ENCODE data around the gene CCDC40.

The CCDC40 gene

DNA sequence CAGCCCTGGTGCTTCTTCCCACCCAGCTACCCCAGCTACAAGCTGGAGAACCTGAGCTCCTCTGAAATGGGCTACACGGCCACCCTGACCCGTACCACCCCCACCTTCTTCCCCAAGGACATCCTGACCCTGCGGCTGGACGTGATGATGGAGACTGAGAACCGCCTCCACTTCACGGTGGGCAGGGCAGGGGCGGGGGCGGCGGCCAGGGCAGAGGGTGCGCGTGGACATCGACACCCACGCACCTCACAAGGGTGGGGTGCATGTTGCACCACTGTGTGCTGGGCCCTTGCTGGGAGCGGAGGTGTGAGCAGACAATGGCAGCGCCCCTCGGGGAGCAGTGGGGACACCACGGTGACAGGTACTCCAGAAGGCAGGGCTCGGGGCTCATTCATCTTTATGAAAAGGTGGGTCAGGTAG lies 68.5 kb downstream of the CCDC40 start:
- Mint-ChIP-seq H3K9me3 (no peaks in the 10 kb centered on the region), H3K27me3 (no peaks in the 10 kb centered on the region), H3K36me3 (ENCODE audit: insufficient read depth) (peaks cover 12% of the 10 kb centered on the region), H3K4me3 (no peak overlapping the region), H3K27ac (no peak overlapping the region), H3K4me1 (ENCODE audit: low read depth in 2 of 2) (peaks cover 16 to 20% of the 10 kb centered on the region in 2 donors)
- ATAC-seq (replicated peaks) = no peak
- DNase-seq = no peak

DNA sequence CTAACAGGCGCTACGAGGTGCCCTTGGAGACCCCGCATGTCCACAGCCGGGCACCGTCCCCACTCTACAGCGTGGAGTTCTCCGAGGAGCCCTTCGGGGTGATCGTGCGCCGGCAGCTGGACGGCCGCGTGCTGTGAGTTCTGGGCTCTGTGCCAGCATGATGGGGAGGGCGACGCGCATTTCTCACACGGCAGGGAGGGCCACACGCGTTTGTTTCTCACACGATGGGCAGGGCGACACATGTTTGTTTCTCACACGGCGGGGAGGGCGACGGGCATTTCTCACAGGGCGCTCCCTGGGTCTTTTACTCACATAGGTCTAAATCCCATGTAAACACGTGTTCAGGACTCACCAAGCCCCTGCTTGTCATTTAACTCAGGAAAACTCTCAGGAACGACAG lies 69.3 kb downstream of the CCDC40 start:
- Mint-ChIP-seq H3K36me3 (ENCODE audit: insufficient read depth) (peaks cover 8% of the 10 kb centered on the region), H3K4me3 (no peak overlapping the region), H3K27ac (no peak overlapping the region), H3K27me3 (no peaks in the 10 kb centered on the region), H3K4me1 (ENCODE audit: low read depth in 2 of 2) (peaks cover 10 to 13% of the 10 kb centered on the region in 2 donors), H3K9me3 (no peaks in the 10 kb centered on the region)
- DNase-seq (no peak), ATAC-seq (replicated peaks) (no peak)

DNA sequence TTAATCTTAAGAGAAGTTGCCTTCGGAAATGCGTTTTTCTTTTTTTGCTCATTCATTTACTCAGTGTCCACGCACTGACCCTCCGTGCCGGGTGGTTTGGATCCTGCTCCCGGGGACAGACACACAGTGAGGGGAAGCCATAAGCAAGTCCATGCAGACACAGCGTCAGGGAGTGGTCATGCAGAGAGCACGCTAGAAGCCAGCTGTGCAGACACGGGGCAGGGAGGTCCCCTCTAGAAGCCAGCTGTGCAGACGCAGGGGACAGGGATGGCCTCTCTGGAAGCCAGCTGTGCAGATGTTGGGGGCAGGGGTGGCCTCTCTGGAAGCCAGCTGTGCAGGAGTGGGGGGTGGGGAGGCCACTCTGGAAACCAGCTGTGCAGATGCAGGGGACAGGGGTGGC lies 69.7 kb downstream of the CCDC40 start:
- ATAC-seq (replicated peaks) (no peak), DNase-seq (no peak)
- Mint-ChIP-seq H3K4me1 (ENCODE audit: low read depth in 2 of 2) (peaks cover 8 to 10% of the 10 kb centered on the region in 2 donors), H3K4me3 (no peak overlapping the region), H3K27ac (no peak overlapping the region), H3K9me3 (no peaks in the 10 kb centered on the region), H3K36me3 (ENCODE audit: insufficient read depth) (peaks cover 5% of the 10 kb centered on the region), H3K27me3 (no peaks in the 10 kb centered on the region)

DNA sequence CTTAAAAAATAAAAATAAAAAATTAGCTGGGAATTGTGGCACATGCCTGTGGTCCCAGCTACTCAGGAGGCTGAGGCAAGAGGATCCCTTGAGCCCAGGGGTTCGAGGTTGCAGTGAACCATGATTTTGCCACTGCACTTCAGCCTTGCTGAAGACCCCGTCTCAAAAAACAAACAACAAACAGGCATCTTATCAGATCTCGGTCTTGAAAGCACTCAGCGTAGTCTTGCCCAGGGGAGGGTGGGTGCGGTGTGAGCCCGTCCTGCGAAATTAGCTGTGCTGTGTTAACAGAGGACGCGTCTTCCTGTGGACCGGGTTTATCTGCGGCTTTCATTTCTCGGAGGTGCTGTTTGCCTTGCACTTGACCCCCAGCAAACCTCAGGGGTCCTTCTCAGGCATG lies 70.3 kb downstream of the CCDC40 start:
- no peak overlapping the region for H3K4me3 Mint-ChIP-seq
- peaks cover 8 to 9% of the 10 kb centered on the region in 2 donors for H3K4me1 Mint-ChIP-seq (ENCODE audit: low read depth in 2 of 2)
- ATAC-seq (replicated peaks) (no peak), DNase-seq (no peak)
- no peaks in the 10 kb centered on the region for H3K27me3 Mint-ChIP-seq
- peaks cover 4% of the 10 kb centered on the region for H3K36me3 Mint-ChIP-seq (ENCODE audit: insufficient read depth)
- H3K27ac Mint-ChIP-seq = no peak overlapping the region
- no peaks in the 10 kb centered on the region for H3K9me3 Mint-ChIP-seq

DNA sequence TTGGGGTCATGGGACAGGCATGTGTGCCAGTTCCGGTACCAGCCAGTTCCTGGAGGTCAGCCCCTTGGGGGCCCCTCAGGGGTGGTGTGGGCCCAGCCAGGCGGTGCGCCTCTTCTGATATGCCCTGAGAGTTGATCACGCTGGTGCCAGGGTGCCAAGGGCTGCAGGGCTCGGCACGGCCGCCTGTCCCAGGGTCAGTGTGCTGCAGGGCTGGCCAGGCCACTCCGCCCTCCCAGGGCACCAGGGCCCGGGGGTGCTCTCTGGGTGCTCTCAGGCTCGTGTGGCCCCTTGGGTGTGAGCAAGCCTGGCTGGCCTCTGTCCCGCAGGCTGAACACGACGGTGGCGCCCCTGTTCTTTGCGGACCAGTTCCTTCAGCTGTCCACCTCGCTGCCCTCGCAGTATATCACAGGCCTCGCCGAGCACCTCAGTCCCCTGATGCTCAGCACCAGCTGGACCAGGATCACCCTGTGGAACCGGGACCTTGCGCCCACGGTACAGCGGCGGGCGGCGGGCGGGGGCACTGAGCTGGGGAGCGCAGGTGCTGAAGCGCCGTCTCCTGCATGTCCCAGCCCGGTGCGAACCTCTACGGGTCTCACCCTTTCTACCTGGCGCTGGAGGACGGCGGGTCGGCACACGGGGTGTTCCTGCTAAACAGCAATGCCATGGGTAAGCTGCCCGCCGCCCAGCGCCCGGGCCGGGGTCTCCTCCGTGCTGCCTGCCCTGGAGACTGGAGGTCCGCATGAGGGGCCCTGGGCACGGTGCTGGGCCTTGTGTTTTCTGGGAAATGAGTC lies 71.0 kb downstream of the CCDC40 start:
- ATAC-seq (replicated peaks) = no peak
- no peak for DNase-seq
- Mint-ChIP-seq H3K27ac (no peak overlapping the region), H3K27me3 (no peaks in the 10 kb centered on the region), H3K4me1 (ENCODE audit: low read depth in 2 of 2) (peaks cover 2 to 4% of the 10 kb centered on the region in 2 donors), H3K9me3 (no peaks in the 10 kb centered on the region), H3K4me3 (no peak overlapping the region), H3K36me3 (ENCODE audit: insufficient read depth) (no peaks in the 10 kb centered on the region)

DNA sequence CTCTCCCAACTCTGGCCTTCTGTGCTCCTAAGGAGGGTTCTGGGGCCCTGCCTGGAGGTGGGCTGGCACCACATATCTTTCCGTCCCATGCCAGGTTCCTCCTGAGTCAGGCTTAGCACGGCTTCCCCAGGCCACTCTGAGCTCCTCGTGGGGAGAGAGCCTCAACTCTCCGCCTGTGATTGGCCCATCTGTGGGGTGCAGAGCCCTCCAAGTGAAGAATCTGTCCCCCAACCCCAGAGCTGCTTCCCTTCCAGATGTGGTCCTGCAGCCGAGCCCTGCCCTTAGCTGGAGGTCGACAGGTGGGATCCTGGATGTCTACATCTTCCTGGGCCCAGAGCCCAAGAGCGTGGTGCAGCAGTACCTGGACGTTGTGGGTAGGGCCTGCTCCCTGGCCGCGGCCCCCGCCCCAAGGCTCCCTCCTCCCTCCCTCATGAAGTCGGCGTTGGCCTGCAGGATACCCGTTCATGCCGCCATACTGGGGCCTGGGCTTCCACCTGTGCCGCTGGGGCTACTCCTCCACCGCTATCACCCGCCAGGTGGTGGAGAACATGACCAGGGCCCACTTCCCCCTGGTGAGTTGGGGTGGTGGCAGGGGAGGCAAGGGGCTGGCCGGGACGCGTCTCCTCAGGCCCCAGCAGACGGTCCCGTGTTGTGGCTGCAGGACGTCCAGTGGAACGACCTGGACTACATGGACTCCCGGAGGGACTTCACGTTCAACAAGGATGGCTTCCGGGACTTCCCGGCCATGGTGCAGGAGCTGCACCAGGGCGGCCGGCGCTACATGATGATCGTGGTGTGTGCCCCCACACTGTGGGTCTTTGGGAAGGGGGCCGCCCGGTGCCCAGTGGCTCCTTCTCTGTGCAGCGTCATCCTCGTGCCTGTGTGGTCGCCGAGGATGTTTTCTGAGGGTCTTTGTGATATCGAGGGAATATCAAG lies 71.9 kb downstream of the CCDC40 start:
- no peak overlapping the region for H3K4me3 Mint-ChIP-seq
- no peaks in the 10 kb centered on the region for H3K9me3 Mint-ChIP-seq
- no peak for DNase-seq
- ATAC-seq (replicated peaks) = no peak
- peaks cover 0 to 1% of the 10 kb centered on the region in 2 donors for H3K4me1 Mint-ChIP-seq (ENCODE audit: low read depth in 2 of 2)
- no peaks in the 10 kb centered on the region for H3K36me3 Mint-ChIP-seq (ENCODE audit: insufficient read depth)
- H3K27ac Mint-ChIP-seq = no peak overlapping the region
- H3K27me3 Mint-ChIP-seq = no peaks in the 10 kb centered on the region

DNA sequence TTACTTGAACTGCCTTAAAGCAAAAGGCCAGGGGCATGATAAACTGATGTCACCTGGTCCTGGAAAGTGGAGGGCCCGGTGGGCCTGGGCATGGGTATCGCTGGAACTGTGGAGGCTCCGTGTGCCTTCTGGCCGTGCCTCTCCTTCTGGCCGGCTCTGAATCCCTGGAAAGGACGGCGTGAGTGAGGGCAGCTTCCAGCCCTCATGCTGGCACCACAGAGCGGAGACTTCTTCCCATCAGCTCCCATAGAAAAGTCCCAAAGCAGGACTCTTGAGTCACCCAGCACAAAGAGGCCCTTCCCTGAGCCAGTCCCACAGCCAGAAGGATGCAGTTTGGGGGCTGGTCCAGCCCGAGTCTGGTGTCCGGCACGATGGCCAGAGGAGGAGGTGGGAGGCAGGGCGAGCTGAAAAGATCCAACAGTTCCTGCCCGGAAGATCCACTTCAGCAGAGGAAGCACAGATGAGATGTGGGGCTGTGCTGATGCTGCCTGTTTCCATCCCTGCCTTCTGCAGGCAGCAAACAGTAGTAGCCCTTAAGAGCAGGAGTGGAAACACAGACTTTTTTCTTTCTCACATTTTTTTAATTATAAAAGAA lies 72.7 kb downstream of the CCDC40 start:
- no peaks in the 10 kb centered on the region for H3K4me1 Mint-ChIP-seq (ENCODE audit: low read depth in 2 of 2)
- DNase-seq (no peak), ATAC-seq (replicated peaks) (no peak)
- H3K9me3 Mint-ChIP-seq = no peaks in the 10 kb centered on the region
- H3K36me3 Mint-ChIP-seq (ENCODE audit: insufficient read depth) = no peaks in the 10 kb centered on the region
- H3K27ac Mint-ChIP-seq = no peak overlapping the region
- H3K27me3 Mint-ChIP-seq = no peaks in the 10 kb centered on the region
- H3K4me3 Mint-ChIP-seq = no peak overlapping the region

DNA sequence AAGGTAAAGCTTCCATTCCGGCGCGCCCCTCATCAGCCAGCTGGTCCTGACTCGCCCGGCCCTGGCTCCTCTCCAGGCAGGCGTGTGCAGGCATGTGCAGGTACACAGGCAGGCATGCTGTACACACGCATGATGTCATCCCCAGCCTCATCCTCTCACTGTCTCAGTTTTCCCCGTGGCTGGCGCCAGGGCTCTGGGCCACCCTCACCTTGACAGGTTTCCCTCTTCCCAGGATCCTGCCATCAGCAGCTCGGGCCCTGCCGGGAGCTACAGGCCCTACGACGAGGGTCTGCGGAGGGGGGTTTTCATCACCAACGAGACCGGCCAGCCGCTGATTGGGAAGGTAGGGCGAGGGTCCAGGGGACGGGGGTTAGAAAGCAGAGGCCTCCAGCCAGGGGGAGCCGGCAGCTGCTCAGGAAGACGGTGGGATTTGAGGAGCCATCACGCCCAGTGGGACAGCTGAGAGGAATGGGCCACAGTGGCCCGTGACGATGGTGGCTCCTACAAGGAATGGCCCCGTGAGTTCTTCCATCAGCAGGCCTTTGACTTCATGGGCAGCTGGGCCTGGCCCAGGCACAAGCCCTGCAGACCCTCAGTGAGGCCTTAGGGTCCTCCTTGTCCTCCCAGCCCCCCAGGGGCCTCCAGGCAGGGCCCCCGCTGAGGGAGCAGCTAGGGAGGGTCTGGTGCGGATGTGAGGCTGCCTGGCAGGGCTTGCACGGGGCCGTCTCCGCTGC lies 73.4 kb downstream of the CCDC40 start:
- Mint-ChIP-seq H3K4me1 (ENCODE audit: low read depth in 2 of 2) (peaks cover 0 to 2% of the 10 kb centered on the region in 2 donors), H3K27me3 (no peaks in the 10 kb centered on the region), H3K27ac (no peak overlapping the region), H3K4me3 (no peak overlapping the region), H3K36me3 (ENCODE audit: insufficient read depth) (no peaks in the 10 kb centered on the region), H3K9me3 (no peaks in the 10 kb centered on the region)
- ATAC-seq (replicated peaks) = no peak
- DNase-seq = no peak

DNA sequence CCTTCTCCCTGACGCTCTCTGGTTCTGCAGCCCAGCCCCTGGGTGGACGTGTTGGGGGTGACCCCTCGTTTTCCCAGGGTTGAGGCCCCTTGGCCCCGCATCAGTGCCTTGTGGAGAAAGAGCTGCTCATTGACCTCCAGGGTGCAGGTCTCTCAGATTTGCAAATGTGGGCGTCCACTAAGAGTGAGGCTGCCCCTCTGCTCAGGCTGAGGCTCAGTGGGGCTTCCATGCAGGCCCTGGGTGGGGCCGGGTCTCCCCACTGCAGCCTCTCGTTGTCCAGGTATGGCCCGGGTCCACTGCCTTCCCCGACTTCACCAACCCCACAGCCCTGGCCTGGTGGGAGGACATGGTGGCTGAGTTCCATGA lies 74.0 kb downstream of the CCDC40 start:
- DNase-seq = no peak
- Mint-ChIP-seq H3K4me1 (ENCODE audit: low read depth in 2 of 2) (peaks cover 0 to 5% of the 10 kb centered on the region in 2 donors), H3K27me3 (no peaks in the 10 kb centered on the region), H3K9me3 (no peaks in the 10 kb centered on the region), H3K36me3 (ENCODE audit: insufficient read depth) (no peaks in the 10 kb centered on the region), H3K27ac (no peak overlapping the region), H3K4me3 (no peak overlapping the region)
- ATAC-seq (replicated peaks) = no peak

DNA sequence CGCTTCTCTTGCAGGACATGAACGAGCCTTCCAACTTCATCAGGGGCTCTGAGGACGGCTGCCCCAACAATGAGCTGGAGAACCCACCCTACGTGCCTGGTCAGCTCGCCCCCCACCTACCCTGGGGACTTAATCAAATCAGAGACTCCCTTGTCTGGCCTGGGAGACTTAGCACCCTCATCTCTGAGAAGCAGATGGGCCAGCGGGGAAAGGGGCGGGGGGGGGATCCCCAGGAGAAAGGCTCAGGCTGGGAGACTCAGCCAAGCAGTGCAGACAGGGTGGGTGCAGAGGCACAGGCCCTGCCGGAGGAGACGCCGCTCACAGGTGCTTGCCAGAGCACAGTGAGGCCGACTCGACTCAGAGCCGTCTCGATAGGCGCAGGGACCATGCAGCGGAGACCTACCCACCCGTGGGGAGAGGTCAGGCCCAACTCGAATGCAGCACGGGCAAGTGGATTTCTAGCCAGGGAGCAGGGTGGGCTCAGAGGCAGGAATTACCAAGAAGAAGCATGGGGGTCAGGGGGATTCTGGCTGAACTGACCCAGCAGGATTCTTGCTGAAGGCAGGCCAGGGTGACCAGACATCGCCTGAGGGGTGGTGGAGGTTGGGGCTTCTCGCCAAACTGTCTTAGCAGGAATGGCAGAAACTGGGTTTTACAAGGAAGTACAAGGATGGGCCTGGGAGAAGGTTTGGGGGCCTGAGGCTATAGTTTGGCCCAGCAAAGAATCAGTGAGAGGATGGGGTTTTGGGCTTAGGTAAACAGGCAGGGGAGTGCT lies 74.7 kb downstream of the CCDC40 start:
- no peaks in the 10 kb centered on the region for H3K36me3 Mint-ChIP-seq (ENCODE audit: insufficient read depth)
- no peak for ATAC-seq (replicated peaks)
- H3K27me3 Mint-ChIP-seq = no peaks in the 10 kb centered on the region

DNA sequence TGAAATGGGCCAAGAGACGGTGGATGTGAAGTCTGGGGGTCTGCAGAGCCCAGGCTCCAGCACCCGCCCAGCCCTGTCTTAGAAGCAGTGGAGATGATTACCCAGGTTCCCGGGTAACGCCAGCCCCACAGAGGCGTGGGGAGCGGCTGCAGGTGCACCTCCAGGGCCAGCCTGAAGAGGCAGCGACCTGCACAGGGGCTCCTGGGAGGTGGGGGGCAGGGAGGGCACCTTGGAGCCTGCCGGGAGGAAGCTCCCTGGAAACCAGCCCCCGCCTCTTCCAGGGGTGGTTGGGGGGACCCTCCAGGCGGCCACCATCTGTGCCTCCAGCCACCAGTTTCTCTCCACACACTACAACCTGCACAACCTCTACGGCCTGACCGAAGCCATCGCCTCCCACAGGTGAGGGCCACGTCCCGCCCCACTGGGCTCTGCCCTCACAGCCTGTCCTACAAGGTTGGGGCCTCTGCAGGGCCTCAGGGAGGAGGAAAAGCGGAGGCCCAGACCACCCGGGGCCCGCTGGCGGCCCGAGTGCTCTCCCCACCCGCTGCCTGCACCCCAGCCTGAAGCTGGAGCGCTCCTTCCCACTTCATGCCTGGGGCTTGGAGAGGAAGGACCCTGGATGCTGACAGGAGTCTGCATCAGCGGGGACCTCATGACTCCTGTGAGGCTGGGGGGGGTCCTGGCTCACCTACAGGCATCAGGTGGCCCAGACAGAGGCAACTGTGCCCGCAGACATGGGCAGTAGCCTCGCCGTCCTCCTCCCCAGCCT lies 75.4 kb downstream of the CCDC40 start:
- no peak overlapping the region for H3K27ac Mint-ChIP-seq
- no peaks in the 10 kb centered on the region for H3K36me3 Mint-ChIP-seq (ENCODE audit: insufficient read depth)
- DNase-seq = no peak
- no peak overlapping the region for H3K4me3 Mint-ChIP-seq
- H3K4me1 Mint-ChIP-seq (ENCODE audit: low read depth in 2 of 2) = peaks cover 0 to 5% of the 10 kb centered on the region in 2 donors
- H3K27me3 Mint-ChIP-seq = no peaks in the 10 kb centered on the region
- H3K9me3 Mint-ChIP-seq = no peaks in the 10 kb centered on the region
- no peak for ATAC-seq (replicated peaks)

More for the DNA sequence above, 74.7 kb downstream of the CCDC40 start:
- DNase-seq = no peak
- H3K4me1 Mint-ChIP-seq (ENCODE audit: low read depth in 2 of 2) = peaks cover 0 to 5% of the 10 kb centered on the region in 2 donors
- no peak overlapping the region for H3K4me3 Mint-ChIP-seq
- no peak overlapping the region for H3K27ac Mint-ChIP-seq
- no peaks in the 10 kb centered on the region for H3K9me3 Mint-ChIP-seq

DNA sequence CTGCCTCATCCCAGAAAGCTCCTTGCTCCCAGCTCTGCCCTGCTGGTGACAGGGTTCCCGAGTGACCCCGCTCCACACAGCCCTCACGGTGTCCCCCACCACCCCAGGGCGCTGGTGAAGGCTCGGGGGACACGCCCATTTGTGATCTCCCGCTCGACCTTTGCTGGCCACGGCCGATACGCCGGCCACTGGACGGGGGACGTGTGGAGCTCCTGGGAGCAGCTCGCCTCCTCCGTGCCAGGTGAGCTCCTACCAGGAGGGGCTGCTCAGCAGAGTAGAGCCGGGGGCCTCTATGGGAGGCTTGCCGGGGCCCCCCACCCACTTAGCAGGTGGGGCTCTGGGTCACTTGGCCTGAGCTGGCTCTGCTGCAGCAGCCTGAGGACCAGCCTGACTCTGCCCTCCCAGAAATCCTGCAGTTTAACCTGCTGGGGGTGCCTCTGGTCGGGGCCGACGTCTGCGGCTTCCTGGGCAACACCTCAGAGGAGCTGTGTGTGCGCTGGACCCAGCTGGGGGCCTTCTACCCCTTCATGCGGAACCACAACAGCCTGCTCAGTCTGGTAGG lies 76.1 kb downstream of the CCDC40 start:
- DNase-seq = no peak
- Mint-ChIP-seq H3K27ac (no peak overlapping the region), H3K36me3 (ENCODE audit: insufficient read depth) (no peaks in the 10 kb centered on the region), H3K9me3 (no peaks in the 10 kb centered on the region), H3K27me3 (no peaks in the 10 kb centered on the region), H3K4me3 (no peak overlapping the region), H3K4me1 (ENCODE audit: low read depth in 2 of 2) (peaks cover 0 to 5% of the 10 kb centered on the region in 2 donors)
- ATAC-seq (replicated peaks) = no peak
